HK-2 (cell line): Measurements from ENCODE around the gene RIMBP3C.
"Not testable (repeated sequence)": the region's sequence is repeated elsewhere in the genome, so short reads cannot be mapped to it uniquely, and the experiment has no call there.

Experiments used
- DNase-seq: peaks from one replicate; pipeline ENCODE4 v3.0.0-alpha.2; 2018; ENCODE audit not compliant: unreplicated experiment

RIMBP3C gene

DNA sequence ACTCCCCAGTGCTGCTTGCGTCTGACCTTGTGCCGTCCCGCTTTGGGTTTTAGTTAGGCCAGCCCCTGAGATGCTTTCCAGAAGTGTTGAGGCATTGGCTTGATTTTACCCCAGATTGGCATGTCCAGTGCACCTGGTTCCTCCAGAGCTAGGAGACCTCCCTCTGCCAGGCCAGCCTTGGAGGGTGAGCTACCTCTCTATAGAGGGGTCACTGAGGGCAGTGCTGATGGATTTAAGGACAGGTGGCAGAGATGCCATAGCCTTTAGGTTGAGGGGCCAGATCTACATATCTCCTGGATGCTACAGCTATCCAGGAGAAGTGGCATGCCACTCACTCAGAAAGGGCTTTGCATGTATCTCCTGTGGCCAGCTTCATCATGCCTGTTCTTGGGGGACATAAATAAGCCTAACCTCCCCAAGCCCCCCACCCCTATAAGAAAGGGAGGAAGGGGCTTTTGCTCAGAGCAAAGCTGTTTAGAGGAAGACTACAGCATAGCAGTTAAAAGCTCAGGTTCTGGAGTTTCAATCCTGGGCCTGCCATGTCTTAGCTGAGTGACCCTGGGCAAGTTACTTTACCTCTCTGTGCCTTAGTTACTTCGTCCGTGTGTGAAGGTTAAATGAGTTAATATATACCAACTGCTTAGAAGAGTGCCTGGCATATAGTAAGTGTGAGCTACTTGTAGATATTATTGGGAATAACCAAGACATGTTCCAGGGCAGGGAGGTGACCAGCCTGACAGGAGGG lies 22.7 kb upstream of the RIMBP3C start:
- DNase-seq, result no peak

DNA sequence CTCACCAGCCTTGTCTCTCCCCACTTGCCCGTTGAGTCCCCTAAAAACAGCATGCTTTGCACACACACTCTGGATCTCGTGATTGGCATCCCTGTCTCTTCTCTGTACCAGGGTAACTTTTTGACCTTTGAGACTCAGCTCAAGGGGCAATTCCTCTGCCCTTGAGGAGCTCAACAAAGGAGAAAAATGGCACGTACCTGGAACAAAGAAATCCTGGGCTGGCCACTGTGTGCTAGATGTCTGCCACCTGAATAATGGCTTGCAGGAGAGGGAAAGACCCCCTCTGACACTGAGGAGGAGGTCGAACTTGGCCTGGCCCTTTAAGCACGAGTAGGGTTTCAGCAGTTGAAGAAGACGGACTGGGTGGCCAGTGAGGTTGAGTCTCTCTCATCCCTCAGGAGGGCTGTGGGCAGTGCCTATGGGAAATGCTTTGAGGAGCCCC lies 22.1 kb upstream of the RIMBP3C start:
- no peak for DNase-seq

- DNase-seq, result no peak
These were observed 20.4 kb upstream of the RIMBP3C start for GRCh38 chr22:21571679-21572078.

DNA sequence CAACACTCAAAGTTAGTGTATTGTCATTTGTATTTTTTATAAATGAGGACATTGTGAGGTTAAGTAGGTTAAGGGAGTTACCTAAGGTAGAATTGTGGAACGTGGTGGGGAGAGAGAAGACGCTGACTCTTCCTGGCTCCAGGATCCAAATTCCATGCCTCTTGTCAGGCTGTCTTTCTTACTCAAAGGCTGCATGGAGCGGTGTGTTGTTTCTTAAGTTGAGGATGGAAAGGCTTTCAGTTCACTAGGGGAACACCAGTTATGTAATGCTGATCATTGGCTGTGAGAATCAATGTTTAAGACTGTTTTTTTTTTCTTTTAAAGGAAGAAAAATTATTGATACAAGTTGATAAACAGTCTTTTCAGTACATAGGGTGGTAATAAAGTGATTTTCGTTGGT lies 19.1 kb upstream of the RIMBP3C start:
- DNase-seq, result no peak

DNA sequence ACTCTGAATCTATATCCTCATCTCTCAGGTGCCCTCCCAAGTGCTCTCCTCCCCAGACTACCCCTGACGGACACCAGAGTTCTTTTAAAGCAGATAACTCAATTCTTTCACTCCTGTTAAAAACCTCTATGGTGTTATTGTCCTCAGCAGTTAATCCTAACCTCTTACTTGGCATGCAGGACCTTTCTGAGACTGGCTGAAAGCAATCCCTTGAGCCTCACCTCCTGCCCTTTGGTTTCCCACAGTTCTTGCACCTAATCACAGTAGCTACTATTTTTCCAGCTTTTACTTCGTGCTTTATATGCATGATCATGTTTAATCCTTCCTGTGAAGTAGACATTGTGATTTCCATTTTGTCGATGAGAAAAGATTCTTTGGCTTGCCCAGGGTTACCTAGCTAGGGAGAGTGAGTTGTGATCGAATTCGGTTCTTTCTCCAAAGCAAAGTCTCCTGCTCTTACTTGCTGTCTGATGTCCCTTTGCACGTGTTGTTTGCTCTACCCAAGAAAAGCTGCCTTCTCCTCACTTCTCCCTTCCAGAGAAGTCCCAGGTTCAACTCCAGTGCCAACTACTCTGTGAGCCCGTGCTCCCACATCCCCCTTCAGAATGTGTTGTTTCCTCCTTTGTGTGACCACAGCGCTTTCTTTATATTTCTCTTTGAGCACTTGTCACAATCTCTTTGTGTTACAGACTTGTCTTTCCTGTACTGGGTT lies 18.4 kb upstream of the RIMBP3C start:
- no peak for DNase-seq

- DNase-seq, result not testable (repeated sequence)
These were observed 17.8 kb upstream of the RIMBP3C start for GRCh38 chr22:21569076-21569427.

GRCh38 chr22:21568347-21569075 lies 17.2 kb upstream of the RIMBP3C start:
- DNase-seq, result peak; percentile 27

DNA sequence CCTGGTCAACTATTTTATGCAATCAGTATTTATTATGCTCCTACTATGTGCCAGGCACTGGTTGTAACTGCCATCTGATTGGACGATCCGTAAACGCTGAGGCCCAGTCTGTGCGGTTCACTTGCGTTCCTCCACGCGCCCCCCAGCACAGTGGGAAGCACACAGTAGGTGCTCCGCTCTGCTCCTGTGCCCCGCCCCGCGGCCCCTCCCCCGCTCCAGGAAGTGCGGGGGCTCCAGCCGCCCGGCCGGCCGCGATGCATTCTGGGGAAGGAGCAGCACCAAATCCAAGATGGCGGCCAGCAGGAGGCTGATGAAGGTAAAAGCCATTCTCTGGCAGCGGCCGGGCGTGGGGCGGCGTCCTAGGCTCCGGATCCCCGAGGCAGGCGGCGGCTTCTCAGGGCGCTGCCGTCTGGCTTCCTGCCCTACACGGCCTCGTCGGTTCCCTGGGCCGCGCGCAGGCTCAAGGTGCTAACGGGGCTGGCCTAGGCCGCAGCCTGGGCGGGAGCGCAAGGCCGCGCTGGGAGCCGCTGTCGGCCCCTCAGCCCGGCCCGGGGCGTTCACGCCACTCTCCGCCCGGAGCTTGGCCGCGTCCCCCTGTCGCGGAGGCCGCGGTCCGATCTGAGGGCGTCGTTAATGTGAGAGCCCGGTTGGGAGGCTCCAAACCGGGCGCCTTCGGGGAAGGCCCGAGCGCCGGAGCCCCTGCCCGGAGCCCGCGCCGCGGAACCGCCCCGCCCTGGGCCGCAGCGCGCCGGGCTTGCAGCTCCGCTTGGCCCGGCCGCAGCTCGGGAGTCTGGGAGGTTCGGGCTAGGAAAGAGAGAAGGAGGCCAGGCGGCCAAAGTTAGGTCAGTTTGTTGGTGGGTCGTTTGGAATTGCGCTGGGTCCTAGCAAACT lies 16.4 kb upstream of the RIMBP3C start, which contains the start of gene UBE2L3:
UBE2L3 (plus strand) TSS at position 259 of the 891 bp plus-strand sequence; CDS start at position 290, 31 bp downstream.
- DNase-seq, result peak; percentile 78

DNA sequence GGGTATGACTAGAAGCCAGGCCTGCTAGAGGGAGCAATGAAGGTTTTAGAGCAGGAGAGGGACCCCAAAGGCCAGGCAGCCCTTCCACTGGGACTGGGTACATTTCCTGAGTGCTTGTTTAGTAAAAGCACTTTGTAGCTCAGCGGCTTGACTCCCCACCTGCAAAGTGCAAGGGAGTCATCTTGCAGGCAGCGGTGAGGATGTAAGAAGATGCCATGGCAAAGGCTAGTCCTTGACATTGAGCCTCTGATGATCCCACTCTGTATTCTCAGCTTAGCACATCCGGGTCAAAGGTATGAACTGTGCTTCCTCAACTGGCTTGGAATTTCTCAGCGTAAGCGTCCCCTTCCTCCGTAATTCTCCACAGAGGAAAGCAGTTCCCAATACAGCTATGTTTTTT lies 13.2 kb upstream of the RIMBP3C start:
- no peak for DNase-seq

DNA sequence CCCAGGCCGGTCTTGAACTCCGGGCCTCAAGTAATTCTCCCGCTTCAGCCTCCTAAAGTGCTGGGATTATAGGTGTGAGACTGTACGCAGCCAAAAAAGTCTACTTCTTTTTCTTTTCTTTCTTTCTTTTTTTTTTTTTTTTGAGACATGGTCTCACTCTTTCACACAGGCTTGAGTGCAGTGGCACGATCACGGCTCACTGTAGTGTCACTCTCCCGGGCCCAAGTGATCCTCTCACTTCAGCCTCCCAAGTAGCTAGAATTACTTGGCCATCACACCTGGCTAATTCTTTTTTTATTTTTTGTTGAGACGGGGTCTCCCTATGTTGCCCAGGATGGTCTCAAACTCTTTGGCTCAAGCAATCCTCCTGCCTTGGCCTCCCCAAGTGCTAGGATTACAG lies 12.7 kb upstream of the RIMBP3C start:
- DNase-seq, result no peak

- DNase-seq, result not testable (repeated sequence)
These were observed 9.4 kb upstream of the RIMBP3C start for GRCh38 chr22:21560657-21561056.

DNA sequence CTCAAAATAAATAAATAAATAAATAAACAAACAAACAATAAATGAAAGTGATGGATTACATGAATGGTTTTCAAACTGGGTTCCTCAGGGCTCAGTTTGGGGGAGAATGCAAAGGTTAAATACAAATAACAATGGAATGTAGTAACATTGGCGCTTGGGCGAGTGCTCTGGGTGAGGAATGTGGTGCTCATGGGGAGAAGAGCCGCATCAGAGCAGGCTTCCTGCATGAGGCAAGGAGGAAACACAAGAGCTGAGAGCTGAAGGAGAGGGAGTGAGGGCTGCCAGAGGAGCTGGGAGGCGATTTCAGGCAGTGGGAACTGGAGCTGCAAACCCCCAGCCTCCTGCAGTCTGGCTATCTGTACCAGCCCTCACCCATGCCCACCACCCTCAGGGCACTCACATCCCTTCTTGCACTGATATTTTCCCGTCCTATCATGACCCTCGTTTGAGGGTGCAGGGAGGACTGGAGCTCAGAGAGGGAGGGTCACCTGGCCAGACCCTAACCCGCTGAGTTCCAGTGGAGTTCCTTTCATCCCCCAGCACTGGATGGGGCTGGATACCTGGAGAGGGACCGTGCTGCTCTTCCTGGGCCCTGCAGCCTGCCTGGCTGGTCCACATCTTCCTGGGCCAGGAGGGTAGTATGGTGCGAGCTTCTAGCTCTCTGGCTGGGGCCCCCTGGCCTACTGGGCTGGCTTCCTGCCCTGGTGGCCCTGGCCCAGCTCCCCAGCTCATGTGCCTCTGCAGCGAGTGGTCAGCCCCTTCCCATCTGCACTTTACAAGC lies 8.3 kb upstream of the RIMBP3C start:
- not testable (repeated sequence) for DNase-seq

DNA sequence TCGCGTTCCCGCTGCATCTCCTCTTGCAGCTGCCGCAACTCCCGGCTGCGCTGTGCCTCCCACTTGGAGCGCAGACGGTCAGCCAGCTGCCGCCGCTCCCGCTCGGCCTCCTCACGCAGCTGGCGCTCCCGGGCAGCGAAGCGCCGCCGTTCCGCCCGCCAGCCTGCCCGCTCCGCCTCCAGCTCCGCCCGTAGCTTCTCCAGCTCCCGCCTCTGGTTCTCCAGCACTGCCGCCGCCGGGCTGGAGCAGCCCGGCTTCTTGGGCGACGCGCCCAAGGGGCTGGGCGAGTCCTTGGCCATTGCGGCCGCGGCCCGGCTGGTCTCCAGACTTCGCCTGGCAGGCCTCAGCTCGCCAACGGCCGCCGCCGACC lies 598 bp downstream of the RIMBP3C start:
- not testable (repeated sequence) for DNase-seq

DNA sequence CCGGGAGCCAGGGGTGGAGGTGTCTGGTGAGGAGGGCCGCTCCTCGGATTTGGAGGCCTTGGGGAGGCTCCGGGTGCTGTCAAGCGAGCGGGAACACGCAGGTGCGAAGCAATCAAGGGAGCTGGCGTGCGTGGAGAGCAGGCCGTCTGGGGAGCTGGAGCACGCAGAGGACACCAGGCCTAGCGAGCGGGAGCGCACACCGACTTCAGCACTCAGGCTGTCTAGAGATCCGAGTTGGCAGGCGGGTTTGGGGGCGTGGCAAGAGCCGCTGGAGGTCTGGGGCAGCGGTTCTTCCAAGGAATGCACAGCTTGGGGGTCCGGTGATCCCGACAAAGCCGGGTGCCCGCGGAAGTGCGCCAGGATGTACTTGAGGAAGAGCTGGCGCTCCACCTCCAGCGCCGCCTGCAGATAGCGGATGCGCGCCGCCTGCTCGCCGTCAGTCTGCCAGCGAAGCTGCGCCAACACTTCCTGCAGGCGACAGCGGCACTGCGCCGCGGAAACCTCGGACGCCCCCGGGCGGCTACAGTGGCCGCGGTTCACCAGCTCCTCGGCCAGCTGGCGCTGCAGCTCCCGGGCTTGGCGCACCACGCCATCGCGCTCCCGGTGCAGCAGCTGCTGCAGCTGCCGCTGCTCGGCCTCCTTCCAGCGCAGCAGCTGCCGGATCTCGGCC lies 1.1 kb downstream of the RIMBP3C start:
- DNase-seq, result not testable (repeated sequence)

GRCh38 chr22:21549558-21549957 lies 1.7 kb downstream of the RIMBP3C start:
- DNase-seq, result not testable (repeated sequence)

DNA sequence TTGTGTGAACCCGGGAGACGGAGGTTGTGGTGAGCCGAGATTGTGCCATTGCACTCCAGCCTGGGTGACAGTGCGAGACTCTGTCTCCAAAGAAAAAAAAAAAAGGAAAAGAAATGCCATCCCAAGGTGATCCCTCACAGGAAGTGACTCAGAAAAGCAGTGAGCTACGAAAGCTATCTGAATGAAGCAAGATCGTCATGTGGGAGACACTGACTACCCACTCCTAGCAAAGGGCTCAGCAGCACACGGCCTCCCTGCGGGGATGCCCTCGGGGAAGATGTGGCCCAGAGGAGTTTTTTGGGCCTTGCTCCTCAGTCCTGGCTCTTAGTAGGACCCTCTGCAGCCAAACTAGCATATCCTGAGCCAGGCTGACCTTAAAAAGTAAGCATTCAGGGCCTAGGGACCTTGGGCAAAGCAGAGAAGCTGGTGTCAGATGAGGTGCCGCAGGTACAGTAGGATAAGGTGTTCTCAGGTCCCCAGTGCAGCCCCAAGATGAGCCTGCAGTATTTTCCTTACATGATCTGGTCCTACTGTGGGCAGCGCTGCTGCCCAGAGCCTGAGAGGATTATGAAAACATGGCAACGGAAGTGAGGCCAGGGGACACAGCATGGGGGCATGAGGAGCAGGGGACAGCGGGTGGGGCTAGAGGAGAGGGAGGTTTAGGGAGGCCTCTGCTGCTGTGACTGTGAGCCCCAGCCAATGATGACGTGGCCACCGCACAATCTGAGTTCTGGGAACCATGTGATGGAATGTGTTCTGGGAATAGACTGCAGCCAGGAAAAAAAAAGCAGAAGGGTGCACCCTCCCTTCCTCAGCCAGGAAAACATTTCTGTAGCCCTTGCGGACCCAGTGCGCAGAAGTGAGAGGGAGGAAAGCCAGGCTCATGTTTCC lies 6.6 kb downstream of the RIMBP3C start:
- DNase-seq, result not testable (repeated sequence)

- DNase-seq, result not testable (repeated sequence)
These were observed 11.4 kb downstream of the RIMBP3C start for GRCh38 chr22:21539862-21540261.

- DNase-seq, result not testable (repeated sequence)
These were observed 18.2 kb downstream of the RIMBP3C start for GRCh38 chr22:21532863-21533648.
